Mesothelial cell of epicardium (in vitro differentiated cells): ENCODE measurements around the gene MT1F. TPM values are rescaled to one million over a fixed set of nuclear protein-coding genes. Genes with fewer than 3 reads are reported as not detected.

Source experiments
- DNase-seq, 2 experiments: peaks; one replicate each; pipeline ENCODE4 v3.0.0; 2021; ENCODE audit warnings: low spot score in 2 of 2; ENCODE audit not compliant: unreplicated experiment in 2 of 2
- H3K27ac Mint-ChIP-seq: 2 replicates; pipeline ENCODE4 v1.8.0; 2021; ENCODE audit warnings: mixed read lengths
- H3K27me3 Mint-ChIP-seq: 2 replicates; pipeline ENCODE4 v1.8.0; 2021; ENCODE audit warnings: low read depth, mixed read lengths
- H3K36me3 Mint-ChIP-seq: 2 replicates; pipeline ENCODE4 v1.8.0; 2021; ENCODE audit warnings: mixed read lengths
- H3K4me1 Mint-ChIP-seq: 2 replicates; pipeline ENCODE4 v1.8.0; 2021; ENCODE audit warnings: mixed read lengths
- H3K4me3 Mint-ChIP-seq: 2 replicates; pipeline ENCODE4 v1.8.0; 2021; ENCODE audit warnings: mild to moderate bottlenecking, moderate library complexity, mixed read lengths
- H3K9me3 Mint-ChIP-seq: 2 replicates; pipeline ENCODE4 v1.8.0; 2021; ENCODE audit warnings: mixed read lengths
- total RNA-seq: library from RNA; stranded (reverse); gene quantifications from 3 replicates; pipeline ENCODE4 v1.2.1, GENCODE V29; 2021
- TF ChIP-seq, protein P1 (sequence below): fragments of 200-600 bp; sonication (generic); IDR thresholded peaks from one replicate; pipeline ENCODE4 v1.5.0; 2021; ENCODE audit warnings: antibody characterized with exemption; ENCODE audit not compliant: unreplicated experiment

Gene MT1F
- total RNA-seq, 1 donor from 2014 or later = 0.63 TPM

DNA sequence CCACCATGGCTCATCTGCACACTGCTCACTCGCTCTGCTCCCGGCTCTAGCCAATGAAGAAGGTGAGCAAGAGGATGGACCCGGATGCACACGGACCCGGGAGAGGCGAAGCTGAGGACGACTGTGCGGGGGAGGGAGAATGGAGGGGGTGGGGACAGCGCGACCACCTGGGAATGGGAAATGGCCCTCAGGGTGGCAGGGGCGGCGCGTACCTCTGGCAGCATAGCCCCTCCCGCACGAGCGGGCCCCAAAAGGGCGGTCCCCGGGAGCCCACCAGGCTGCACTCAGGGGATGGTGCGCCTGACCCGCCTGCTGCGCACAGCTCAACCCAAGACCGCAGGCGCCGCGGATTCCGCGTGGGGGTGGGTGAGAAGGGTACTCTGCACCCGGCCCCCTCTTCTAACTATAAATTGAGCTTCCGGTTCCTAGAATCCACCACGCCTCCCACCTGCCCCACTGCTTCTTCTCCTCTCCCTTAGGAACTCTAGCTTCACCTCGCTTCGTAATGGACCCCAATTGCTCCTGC lies 18.0 kb downstream of the MT1F start:
- H3K27me3 Mint-ChIP-seq = peaks cover 80% of the 10 kb centered on the region
- peak overlapping the region; percentile 60 for H3K4me3 Mint-ChIP-seq
- no peak overlapping the region for H3K27ac Mint-ChIP-seq
- H3K4me1 Mint-ChIP-seq = peaks cover 18% of the 10 kb centered on the region
- TF ChIP-seq, protein P1, sequence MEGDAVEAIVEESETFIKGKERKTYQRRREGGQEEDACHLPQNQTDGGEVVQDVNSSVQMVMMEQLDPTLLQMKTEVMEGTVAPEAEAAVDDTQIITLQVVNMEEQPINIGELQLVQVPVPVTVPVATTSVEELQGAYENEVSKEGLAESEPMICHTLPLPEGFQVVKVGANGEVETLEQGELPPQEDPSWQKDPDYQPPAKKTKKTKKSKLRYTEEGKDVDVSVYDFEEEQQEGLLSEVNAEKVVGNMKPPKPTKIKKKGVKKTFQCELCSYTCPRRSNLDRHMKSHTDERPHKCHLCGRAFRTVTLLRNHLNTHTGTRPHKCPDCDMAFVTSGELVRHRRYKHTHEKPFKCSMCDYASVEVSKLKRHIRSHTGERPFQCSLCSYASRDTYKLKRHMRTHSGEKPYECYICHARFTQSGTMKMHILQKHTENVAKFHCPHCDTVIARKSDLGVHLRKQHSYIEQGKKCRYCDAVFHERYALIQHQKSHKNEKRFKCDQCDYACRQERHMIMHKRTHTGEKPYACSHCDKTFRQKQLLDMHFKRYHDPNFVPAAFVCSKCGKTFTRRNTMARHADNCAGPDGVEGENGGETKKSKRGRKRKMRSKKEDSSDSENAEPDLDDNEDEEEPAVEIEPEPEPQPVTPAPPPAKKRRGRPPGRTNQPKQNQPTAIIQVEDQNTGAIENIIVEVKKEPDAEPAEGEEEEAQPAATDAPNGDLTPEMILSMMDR = no peak
- no peak for DNase-seq
- H3K9me3 Mint-ChIP-seq = no peaks in the 10 kb centered on the region
- H3K36me3 Mint-ChIP-seq = no peaks in the 10 kb centered on the region

DNA sequence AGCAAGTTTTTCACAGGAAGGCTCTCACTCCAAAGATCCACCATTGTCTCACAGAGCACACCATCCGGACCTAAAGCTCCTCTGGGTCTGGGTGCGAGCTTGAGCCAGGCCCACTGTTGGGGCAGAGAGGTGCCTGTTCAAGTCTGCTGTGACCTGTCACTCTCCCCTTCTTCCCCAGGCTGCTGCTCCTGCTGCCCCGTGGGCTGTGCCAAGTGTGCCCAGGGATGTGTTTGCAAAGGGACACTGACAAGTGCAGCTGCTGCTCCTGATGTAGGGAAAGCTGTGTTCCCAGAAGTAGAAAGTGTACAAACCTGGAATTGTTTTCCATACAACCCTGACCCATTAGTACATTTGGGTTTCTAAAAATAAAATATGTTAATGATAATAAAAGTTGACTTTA lies 19.7 kb downstream of the MT1F start:
- H3K9me3 Mint-ChIP-seq = no peaks in the 10 kb centered on the region
- TF ChIP-seq, protein P1 = no peak
- H3K4me3 Mint-ChIP-seq = no peak overlapping the region
- H3K27me3 Mint-ChIP-seq = peaks cover 73% of the 10 kb centered on the region
- peaks cover 18% of the 10 kb centered on the region for H3K4me1 Mint-ChIP-seq
- no peaks in the 10 kb centered on the region for H3K36me3 Mint-ChIP-seq
- DNase-seq = no peak
- H3K27ac Mint-ChIP-seq = no peak overlapping the region

DNA sequence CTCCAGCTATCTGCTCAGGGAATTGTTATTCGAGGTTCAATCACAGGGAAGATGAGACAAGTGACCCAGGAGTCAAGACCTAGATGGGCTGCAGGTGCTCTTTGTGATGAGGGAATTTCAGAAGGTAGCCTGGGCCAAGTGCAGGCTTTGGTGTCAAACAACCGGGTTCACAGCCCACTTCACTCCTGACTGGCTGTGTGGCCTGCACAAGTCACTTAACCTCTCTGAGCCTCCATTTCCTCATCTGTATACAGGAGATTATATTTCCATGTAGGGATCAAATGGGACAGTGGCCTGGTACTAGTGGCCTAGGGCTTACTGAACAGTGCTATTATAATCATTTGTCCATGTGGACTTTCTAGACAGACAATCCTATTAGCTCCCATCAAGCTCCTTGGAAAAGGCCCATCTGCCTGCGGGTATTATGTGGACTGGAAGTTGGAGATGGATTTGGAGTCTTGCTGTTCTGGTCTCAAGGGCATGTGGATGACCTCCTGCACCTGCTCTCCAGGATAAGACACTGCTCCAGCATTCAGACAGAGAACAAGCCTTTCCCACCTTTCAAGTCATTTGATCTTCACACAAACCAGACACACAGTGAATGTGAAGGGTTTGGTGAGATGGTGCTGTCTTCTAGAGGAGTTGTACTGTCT lies 21.4 kb downstream of the MT1F start:
- no peak overlapping the region for H3K4me3 Mint-ChIP-seq
- no peaks in the 10 kb centered on the region for H3K36me3 Mint-ChIP-seq
- DNase-seq = no peak
- no peak overlapping the region for H3K27ac Mint-ChIP-seq
- TF ChIP-seq, protein P1 = no peak
- peaks cover 19% of the 10 kb centered on the region for H3K4me1 Mint-ChIP-seq
- no peaks in the 10 kb centered on the region for H3K9me3 Mint-ChIP-seq
- H3K27me3 Mint-ChIP-seq = peaks cover 65% of the 10 kb centered on the region

DNA sequence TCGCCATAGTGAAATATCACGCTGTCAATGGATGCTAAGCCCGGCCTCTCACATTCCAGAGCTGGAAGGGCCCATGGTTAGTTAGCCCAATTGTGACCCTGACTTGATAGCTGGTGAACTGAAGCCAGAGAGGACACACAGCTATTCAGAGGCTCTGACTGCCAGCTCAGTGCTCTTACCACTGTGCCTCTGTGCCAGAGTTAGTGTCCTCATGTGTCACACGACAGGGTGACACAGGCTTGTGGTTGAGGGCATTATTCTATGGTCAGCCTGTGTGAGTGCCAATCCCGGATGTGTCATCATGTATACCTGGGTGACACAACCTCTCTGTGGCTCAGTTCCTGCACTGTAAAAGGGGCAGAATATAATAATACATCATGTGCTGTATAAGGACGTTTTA lies 22.1 kb downstream of the MT1F start:
- Mint-ChIP-seq H3K27ac (no peak overlapping the region), H3K9me3 (no peaks in the 10 kb centered on the region), H3K4me1 (peaks cover 15% of the 10 kb centered on the region), H3K27me3 (peaks cover 64% of the 10 kb centered on the region), H3K4me3 (no peak overlapping the region), H3K36me3 (no peaks in the 10 kb centered on the region)
- no peak for DNase-seq
- TF ChIP-seq, protein P1 = no peak

DNA sequence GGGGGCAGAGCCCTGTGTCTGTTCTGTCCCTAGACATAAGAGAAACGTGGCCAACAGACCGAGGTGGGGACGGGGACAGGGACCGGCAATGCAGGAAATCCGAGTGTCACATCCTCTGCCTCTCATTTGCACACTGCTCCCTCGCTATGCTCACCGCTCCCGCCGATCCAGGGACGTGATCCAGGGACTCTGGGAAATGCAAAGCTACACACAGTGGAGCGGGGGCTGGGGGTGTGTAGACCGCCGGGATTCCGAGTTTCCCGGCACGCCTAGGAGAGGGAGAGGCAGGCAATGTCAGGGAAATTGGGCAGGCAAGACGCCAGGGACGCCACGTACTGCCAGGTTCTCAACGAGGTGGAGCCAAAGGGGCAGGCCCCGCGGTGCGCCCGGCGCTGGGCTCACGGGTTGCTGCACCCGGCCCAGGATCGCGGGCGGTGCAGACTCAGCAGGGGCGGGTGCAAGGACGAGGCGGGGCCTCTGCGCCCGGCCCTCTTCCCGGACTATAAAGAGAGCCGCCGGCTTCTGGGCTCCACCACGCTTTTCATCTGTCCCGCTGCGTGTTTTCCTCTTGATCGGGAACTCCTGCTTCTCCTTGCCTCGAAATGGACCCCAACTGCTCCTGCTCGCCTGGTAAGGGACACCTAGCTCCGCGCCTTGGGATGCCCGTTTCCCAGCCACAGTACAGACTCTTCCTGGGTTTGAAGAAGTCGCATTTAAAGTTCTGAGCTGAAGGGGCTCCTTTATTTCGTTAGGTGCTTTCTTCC lies 24.4 kb downstream of the MT1F start, which contains the start of gene MT1X:
TSS of gene MT1X (plus strand) at position 532 of the 764 bp plus-strand sequence. CDS start at position 603, 71 bp downstream.
- DNase-seq = peak; percentile 40 to 78
- H3K27ac Mint-ChIP-seq = no peak within 1 kb of the TSS
- peaks cover 53% of the 10 kb centered on the region for H3K27me3 Mint-ChIP-seq

More for the DNA sequence above, 24.4 kb downstream of the MT1F start, which contains the start of gene MT1X:
- H3K4me3 Mint-ChIP-seq = peak within 1 kb of the TSS; percentile 81
- H3K4me1 Mint-ChIP-seq = peaks cover 4% of the 10 kb centered on the region
- peaks cover 8% of the 10 kb centered on the region for H3K9me3 Mint-ChIP-seq
- H3K36me3 Mint-ChIP-seq = peaks cover 3% of the 10 kb centered on the region
- TF ChIP-seq, protein P1 = no peak
